Central memory CD4-positive, alpha-beta T cell (primary cell): Measurements from ENCODE around the gene RASSF3.
"Not testable (repeated sequence)": the region's sequence is repeated elsewhere in the genome, so short reads cannot be mapped to it uniquely, and the experiment has no call there.

ENCODE experiments used
- DNase-seq: peaks from one replicate; pipeline ENCODE4 v3.0.0; 2022

Gene RASSF3

DNA sequence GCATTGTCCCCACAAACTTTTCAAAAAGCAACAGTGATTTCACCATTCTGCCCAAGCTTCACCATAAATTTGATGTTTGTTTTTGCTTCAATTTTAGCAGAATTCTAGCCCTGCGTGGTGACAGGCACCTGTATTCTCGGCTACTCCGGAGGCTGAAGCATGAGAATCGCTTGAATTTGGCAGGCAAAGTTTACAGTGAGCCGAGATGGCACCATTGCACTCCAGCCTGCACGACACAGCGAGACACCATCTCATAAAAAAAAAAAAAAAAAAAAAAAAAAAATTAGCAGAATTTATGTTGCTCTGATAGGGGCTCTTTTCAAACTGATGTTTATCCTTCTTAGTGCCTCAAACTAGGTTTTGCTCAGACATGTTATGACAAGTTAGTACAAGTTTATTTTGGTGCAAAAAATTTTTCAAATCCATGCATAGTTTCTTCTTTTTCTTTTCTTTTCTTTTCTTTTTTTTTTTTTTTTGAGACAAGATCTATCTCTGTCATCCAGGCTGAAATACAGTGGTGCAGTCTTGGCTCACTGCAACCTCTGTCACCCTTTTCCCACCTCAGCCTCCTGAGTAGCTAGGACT lies 24.3 kb downstream of the RASSF3 start:
- no peak for DNase-seq

- no peak for DNase-seq
Observed at GRCh38 chr12:64635356-64635998, 25.2 kb downstream of the RASSF3 start.

GRCh38 chr12:64636856-64637255 lies 26.6 kb downstream of the RASSF3 start:
- no peak for DNase-seq

- no peak for DNase-seq
Observed at GRCh38 chr12:64639466-64639865, 29.2 kb downstream of the RASSF3 start.

- no peak for DNase-seq
Observed at GRCh38 chr12:64646318-64646717, 36.0 kb downstream of the RASSF3 start.

GRCh38 chr12:64649487-64649886 lies 39.2 kb downstream of the RASSF3 start:
- DNase-seq, result no peak

GRCh38 chr12:64650762-64651161 lies 40.5 kb downstream of the RASSF3 start:
- DNase-seq, result no peak

DNA sequence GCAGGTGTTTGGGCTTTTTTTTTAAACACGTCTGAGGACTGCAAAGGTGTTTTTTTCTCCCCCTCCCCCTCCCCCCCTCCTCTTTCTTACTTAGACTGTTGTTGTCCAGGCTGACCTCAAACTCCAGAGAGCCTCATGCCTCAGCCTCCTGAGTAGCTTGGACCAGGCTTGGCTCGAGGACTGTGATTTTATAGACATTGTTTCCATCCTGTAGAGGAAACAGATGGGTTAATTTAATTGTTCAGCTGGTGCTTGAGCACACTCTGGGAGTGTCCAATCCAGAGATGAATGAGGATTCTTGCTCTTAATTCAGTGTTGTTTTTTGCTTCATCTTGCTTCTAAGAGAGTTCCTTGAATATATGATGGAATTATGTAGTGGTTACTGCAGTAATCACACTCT lies 42.1 kb downstream of the RASSF3 start:
- DNase-seq, result no peak

GRCh38 chr12:64653123-64653522 lies 42.8 kb downstream of the RASSF3 start:
- DNase-seq, result no peak

GRCh38 chr12:64653907-64654306 lies 43.6 kb downstream of the RASSF3 start:
- DNase-seq, result not testable (repeated sequence)

DNA sequence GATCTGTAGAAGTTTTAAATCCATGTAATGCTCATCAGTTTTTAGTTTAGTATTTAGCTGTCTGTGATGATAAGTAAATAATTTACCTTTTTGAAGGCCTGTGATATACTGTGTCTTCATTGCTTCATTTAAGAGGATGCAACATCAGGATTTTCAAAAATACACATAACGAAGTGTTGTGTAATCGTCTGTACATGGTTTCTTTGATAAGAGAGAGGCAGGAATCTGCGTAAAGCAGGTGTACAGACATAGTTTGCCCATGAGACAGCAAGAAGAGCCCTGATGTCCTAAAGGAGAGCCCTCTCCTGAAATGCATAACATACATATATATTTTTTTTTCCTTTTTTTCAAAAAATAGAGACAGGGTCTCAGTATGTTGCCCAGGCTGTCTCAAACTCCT lies 44.8 kb downstream of the RASSF3 start:
- DNase-seq, result no peak

GRCh38 chr12:64656429-64656828 lies 46.1 kb downstream of the RASSF3 start:
- no peak for DNase-seq

DNA sequence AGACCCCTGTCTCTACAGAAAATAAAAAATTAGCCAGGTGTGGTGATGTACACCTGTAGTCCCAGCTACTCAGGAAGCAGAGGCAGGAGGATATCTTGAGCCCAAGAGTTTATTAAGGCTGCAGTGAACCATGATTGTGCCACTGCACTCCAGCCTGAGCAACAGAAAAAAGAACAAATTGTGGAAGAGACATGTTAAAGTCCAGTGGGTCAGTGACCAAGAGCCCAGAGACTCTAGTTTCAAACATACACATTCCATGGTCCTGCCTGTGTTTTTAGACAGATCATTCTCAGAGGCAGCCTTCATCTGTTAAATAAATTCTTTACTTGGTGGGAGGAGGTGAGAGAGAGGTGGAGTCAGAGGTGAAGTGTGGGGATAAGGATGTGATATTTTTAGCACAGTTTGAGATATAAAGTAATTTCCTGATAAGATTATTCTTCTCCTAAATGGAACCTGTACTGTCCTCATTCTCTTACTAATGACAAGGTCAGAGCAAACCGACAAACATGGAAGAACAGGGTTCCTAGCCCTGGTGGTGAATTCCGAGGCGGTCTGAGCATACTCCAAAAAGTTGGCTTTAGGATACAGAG lies 48.7 kb downstream of the RASSF3 start:
- no peak for DNase-seq

DNA sequence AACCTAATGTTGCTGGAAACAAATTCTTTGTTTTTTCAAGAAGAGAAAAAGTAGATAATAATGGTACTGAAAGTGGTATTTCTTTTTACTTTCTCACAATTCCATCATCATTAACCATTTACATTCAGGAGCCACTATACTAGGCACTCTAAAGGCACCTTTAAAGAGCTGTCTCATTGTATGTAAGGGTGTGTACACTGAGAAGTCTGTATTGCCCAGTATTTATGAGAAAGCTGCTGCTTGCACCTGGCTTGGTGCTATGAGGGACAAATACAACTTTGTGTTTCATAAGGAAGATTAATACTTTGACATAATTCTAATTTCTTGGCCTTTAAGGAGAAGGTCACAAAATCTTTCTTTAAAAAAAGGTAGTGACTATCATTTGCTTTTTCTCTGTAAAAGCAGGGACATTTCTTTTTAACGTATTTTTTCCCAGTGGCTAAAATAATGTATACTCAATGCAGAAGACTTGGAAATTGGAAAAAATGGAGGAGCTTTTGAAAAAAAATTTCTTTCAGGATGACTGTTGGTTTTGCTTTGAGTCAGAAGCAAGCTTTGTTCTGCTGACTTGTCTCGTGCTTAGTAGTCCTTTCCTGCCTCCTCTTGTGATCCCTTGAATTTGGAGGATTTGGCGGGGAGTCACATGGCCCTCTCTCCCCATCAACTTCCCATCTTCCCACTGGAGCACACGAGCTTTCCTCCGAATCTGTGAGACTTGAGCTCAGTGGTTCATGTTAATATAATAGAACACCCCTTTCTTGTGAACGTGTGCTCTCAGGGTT lies 50.1 kb downstream of the RASSF3 start:
- DNase-seq, result no peak

DNA sequence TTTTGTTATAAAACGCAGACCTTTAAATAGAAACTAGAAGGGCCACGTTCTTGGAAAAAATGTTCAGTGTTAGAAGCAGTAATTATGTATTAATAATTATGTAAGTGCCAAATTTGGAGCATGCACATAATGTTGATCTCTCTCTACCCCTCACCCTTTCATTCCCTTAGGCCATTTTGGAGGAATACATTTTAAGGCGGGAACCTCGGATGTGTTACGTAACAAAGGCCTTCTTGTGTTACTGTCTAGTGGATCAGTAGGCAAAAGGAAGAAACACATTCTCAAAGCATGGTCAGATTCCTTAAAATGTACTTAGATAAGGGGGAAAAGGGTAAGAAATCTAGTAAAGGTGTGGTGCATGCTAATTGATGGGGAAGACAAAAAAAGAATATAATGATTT lies 52.7 kb downstream of the RASSF3 start:
- DNase-seq, result no peak

- peak; percentile 82 for DNase-seq
Observed at GRCh38 chr12:64665514-64665913, 55.2 kb downstream of the RASSF3 start.

- no peak for DNase-seq
Observed at GRCh38 chr12:64666054-64666914, 56.0 kb downstream of the RASSF3 start.

DNA sequence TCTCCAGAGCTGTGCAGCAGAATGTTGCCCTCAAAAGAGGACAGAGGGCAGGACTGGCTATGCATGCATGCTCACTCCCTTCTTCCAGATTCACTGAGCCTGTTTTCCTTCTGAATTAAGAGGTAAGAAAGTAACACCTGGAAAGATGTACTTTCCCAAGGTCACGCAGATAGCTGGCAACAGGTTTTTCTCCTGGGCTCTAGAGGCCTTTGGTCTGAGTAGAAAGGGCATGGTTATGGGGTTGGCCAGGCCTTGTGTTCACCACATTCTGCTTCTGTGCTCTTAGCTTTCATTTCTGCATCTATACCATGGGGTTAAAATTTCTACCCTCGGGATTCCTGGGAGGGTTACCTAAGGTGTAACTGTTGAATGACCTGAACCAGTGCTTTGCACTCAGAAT lies 57.5 kb downstream of the RASSF3 start:
- DNase-seq, result no peak

DNA sequence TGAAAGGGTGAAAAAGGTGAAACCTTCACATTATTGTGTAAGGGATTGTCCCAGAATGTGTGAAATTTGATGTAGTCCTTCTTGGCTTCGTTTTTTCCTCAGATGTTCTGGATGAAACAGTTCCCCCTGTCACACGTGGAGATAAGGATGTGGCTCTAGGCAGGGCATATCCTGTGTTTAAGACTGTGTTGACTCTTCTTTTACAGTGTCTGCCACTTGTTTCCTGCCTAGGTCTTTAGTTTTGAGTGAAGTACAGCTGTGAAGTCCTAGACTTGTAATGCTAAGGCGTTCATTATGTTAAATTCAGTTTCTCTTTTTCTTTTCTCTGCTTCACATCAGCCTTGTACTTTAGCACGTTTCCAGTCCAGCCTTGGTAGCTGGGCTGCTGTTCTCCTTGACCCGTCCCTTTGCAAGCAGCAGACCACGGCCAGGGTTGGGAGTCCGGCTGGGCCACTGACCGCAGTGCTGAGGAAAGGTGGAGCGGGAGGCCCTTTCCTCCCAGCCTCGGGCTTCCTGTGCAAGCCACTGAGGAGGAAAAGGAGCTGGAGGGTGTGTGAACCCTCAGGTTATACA lies 59.1 kb downstream of the RASSF3 start:
- peak; percentile 87 for DNase-seq

- no peak for DNase-seq
Observed at GRCh38 chr12:64670019-64670418, 59.7 kb downstream of the RASSF3 start.

DNA sequence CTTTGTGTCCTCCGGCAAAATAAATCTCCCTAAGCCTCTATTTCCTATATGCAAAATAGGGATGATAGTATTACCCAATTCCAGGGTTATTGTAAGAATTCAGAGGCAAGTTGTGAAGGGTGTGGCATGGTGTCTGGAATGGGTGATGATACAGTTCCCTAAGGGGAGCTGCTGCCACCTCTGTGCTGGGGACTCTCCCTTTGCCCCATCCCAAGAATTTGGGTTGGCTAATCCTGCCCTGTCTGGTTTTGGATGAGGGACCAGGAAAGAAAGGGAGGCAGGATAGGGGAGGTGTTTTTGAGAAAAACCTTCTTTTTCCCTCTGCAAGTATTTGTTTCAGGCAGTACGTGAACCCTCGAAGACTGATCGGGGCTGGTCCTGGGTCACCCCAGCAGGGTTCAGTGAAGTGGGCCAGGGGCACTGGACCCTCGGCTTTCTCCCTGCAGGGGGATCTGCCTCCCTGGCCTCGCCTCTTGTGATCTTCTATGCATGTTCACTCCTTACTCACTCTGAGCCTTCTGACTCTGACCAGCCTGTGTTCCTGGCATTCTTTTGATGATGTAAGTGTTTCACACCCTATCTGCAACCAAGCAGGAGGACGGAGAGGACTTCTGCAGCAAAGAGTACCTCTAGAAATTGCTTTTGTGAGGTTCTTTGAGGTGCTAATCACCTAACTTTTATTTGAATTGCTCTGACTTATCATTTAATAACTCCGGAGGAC lies 60.8 kb downstream of the RASSF3 start:
- DNase-seq, result no peak

DNA sequence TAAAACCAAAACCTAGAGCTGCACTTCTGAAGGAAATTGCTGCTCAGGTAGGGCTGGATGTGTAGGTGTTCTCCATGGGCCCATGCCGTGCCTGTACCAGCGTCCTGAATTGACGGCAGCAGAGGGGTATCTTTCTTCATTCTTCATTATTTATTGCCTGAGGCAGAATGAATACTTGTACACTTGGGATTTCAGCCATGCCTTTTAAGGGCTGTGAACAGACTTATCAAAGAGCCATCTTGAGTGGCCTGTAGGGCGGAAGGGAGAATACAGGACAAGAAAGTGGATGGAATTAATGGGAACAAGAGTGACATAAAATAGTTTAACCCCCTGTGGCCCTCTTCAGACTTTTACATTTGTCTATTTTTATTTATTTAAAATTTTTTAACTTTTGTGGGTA lies 61.4 kb downstream of the RASSF3 start:
- DNase-seq, result no peak
